Keratinocyte (primary cell): ENCODE results near the gene HSPA12B.

Experiments
- EZH2 ChIP-seq: IDR thresholded peaks from one replicate; pipeline ENCODE4 v1.6.1; 2012; ENCODE audit warnings: inconsistent platforms, mild to moderate bottlenecking, low read length, moderate library complexity
- TF ChIP-seq, protein P1 (sequence below), 3 experiments: IDR thresholded peaks in 1 of 3; conservative IDR thresholded peaks in 1 of 3; optimal IDR thresholded peaks in 1 of 3; 2 replicates in 2 of 3; 3 replicates in 1 of 3; pipeline versions ENCODE3 to v1.5.1; 2011; ENCODE audit warnings: low read length in 3 of 3, mild to moderate bottlenecking in 3 of 3, moderate library complexity in 2 of 3, control low read depth in 1 of 3, inconsistent platforms in 1 of 3; ENCODE audit not compliant: insufficient read depth in 2 of 3; ENCODE audit errors: extremely low read depth in 1 of 3

DNA sequence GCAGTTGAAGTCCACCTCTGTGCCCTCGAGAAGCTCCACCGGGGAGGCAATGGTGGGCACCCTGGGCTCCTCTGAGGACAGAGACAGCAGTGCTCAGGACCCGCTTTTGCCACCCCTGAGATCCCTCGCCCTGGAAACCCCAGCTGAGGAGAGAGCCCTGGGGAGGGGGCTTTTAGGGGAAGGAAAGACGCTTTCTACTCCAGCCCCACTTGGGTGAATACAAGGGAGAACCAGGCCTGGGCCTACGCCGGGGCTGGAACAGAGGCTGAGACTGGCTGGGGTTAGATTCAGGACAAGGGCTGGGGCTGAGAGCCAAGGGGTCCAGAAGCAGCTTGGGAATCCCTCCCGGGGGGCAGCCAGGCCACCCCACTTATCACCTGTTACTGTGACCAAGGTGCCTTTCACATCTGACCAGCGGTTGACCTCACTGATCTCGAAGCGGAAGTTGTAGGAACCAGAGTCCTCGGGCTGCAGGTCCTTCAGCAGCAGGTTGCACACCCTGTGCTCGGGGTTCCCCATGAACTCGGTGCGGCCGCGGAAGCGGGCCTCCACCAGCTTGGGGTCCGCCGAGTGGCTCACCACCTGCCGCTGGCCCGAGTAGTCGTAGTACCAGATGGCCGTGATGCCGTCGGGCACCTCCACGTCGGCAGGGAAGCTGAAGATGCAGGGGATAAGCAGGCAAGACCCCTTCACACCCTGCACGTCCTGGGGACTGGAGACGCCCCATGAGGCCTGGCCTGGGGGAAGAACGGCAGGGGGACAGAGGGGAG lies 26.3 kb upstream of the HSPA12B start:
- TF ChIP-seq, protein P1, sequence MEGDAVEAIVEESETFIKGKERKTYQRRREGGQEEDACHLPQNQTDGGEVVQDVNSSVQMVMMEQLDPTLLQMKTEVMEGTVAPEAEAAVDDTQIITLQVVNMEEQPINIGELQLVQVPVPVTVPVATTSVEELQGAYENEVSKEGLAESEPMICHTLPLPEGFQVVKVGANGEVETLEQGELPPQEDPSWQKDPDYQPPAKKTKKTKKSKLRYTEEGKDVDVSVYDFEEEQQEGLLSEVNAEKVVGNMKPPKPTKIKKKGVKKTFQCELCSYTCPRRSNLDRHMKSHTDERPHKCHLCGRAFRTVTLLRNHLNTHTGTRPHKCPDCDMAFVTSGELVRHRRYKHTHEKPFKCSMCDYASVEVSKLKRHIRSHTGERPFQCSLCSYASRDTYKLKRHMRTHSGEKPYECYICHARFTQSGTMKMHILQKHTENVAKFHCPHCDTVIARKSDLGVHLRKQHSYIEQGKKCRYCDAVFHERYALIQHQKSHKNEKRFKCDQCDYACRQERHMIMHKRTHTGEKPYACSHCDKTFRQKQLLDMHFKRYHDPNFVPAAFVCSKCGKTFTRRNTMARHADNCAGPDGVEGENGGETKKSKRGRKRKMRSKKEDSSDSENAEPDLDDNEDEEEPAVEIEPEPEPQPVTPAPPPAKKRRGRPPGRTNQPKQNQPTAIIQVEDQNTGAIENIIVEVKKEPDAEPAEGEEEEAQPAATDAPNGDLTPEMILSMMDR (optimal IDR thresholded peaks at IDR 0.05 in 1 of 3, IDR thresholded peaks at IDR 0.05 in 1 of 3, conservative IDR thresholded peaks at IDR 0.05 in 1 of 3; ENCODE audit: extremely low read depth in 1 of 3, insufficient read depth in 2 of 3, low read length in 3 of 3) = no peak
- no peak for TF ChIP-seq EZH2
